Adrenal gland (tissue), 5 donors: ENCODE measurements around the gene PPTC7.

Experiments
- POLR2A ChIP-seq, 2 donors: fragments of 450-650 bp; IDR thresholded peaks; one replicate each; pipeline ENCODE4 v1.6.1; 2017; ENCODE audit warnings: antibody characterized with exemption in 2 of 2, mild to moderate bottlenecking in 2 of 2, moderate library complexity in 1 of 2
- TF ChIP-seq, protein P1 (sequence below), 6 experiments: fragments of 450-650 bp in 4 of 6; fragments of 200-600 bp in 2 of 6; sonication (generic) in 1 of 6; IDR thresholded peaks; 1 replicate in 5 of 6; 2 replicates in 1 of 6; pipeline versions ENCODE4 v1.5.1 to v1.8.0; 2016 to 2021; ENCODE audit warnings: antibody characterized with exemption in 6 of 6, mild to moderate bottlenecking in 2 of 6, moderate library complexity in 1 of 6
- donor health status: DM: no; HTN: no; CAD: no.

GRCh38 chr12:110606253-110606611 is 23.1 kb upstream of the PPTC7 start:
- TF ChIP-seq POLR2A (IDR thresholded peaks at IDR 0.05): no peak
- TF ChIP-seq, protein P1, sequence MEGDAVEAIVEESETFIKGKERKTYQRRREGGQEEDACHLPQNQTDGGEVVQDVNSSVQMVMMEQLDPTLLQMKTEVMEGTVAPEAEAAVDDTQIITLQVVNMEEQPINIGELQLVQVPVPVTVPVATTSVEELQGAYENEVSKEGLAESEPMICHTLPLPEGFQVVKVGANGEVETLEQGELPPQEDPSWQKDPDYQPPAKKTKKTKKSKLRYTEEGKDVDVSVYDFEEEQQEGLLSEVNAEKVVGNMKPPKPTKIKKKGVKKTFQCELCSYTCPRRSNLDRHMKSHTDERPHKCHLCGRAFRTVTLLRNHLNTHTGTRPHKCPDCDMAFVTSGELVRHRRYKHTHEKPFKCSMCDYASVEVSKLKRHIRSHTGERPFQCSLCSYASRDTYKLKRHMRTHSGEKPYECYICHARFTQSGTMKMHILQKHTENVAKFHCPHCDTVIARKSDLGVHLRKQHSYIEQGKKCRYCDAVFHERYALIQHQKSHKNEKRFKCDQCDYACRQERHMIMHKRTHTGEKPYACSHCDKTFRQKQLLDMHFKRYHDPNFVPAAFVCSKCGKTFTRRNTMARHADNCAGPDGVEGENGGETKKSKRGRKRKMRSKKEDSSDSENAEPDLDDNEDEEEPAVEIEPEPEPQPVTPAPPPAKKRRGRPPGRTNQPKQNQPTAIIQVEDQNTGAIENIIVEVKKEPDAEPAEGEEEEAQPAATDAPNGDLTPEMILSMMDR (IDR thresholded peaks at IDR 0.05): no peak
